Measurements from ENCODE around the gene RAB11FIP3.

The RAB11FIP3 gene

GRCh38 chr16:534135-534534, 108.7 kb downstream of the RAB11FIP3 start:
- no peak for DNase-seq

GRCh38 chr16:534856-535445, 109.5 kb downstream of the RAB11FIP3 start:
- no peak for DNase-seq

GRCh38 chr16:535446-536405, 110.3 kb downstream of the RAB11FIP3 start:
- peak; percentile 76 for DNase-seq

- no peak for DNase-seq
These were observed 111.3 kb downstream of the RAB11FIP3 start for GRCh38 chr16:536746-537145.

GRCh38 chr16:537415-538335, 112.2 kb downstream of the RAB11FIP3 start:
- no peak for DNase-seq

- DNase-seq, result peak; percentile 18
These were observed 114.6 kb downstream of the RAB11FIP3 start for GRCh38 chr16:539901-540530.

- DNase-seq, result no peak
These were observed 115.3 kb downstream of the RAB11FIP3 start for GRCh38 chr16:540645-541340.

GRCh38 chr16:543301-544164, 118.1 kb downstream of the RAB11FIP3 start:
- DNase-seq, result no peak

GRCh38 chr16:544517-544916, 119.1 kb downstream of the RAB11FIP3 start:
- no peak for DNase-seq

- no peak for DNase-seq
These were observed 121.7 kb downstream of the RAB11FIP3 start for GRCh38 chr16:546909-547770.

GRCh38 chr16:548586-548985, 123.1 kb downstream of the RAB11FIP3 start:
- DNase-seq, result no peak

- no peak for DNase-seq
These were observed 124.3 kb downstream of the RAB11FIP3 start for GRCh38 chr16:549544-550263.

- no peak for DNase-seq
These were observed 125.8 kb downstream of the RAB11FIP3 start for GRCh38 chr16:551210-551609.

GRCh38 chr16:552171-552570, 126.7 kb downstream of the RAB11FIP3 start:
- DNase-seq, result no peak

GRCh38 chr16:553601-554296, 128.3 kb downstream of the RAB11FIP3 start:
- DNase-seq, result no peak

GRCh38 chr16:554297-554621, 128.8 kb downstream of the RAB11FIP3 start:
- DNase-seq, result no peak

- peak; percentile 14 for DNase-seq
These were observed 129.4 kb downstream of the RAB11FIP3 start for GRCh38 chr16:554640-555365.

All from fibroblast of skin of scalp (primary cell).